GM23338 (cell line): ENCODE data around the gene RNU7-1. TPM values are rescaled to one million over a fixed set of nuclear protein-coding genes. Genes with fewer than 3 reads are reported as not detected.

Experiments
- ATAC-seq: fragments of 200-7000 bp; cut with Tn5 transposase; 3 replicates; pipeline ENCODE4 v1.9.1; 2020
- DNase-seq: peaks from one replicate; pipeline ENCODE4 v3.0.0-alpha.2; 2015; ENCODE audit warnings: low spot score
- H2AFZ ChIP-seq: fragments of 200-600 bp; sonication (generic); 2 replicates; pipeline ENCODE4 v1.8.0; 2016; ENCODE audit warnings: antibody characterized with exemption, mild to moderate bottlenecking, moderate library complexity
- H3F3A ChIP-seq: fragments of 200-600 bp; sonication (generic); replicated peaks from 2 replicates; pipeline ENCODE4 v1.8.0; 2017; ENCODE audit warnings: antibody characterized with exemption, mixed run types, low read depth
- H3K27ac ChIP-seq: fragments of 200-600 bp; sonication (generic); 2 replicates; pipeline ENCODE4 v1.6.1; 2016; ENCODE audit warnings: low read depth
- H3K27me3 ChIP-seq: fragments of 200-600 bp; sonication (generic); 2 replicates; pipeline ENCODE4 v1.8.0; 2016; ENCODE audit warnings: mild to moderate bottlenecking, mixed run types, moderate library complexity; ENCODE audit not compliant: insufficient read depth
- H3K36me3 ChIP-seq: fragments of 200-600 bp; sonication (generic); 2 replicates; pipeline ENCODE4 v1.8.0; 2016; ENCODE audit warnings: mild to moderate bottlenecking; ENCODE audit not compliant: insufficient read depth
- H3K4me1 ChIP-seq: fragments of 200-600 bp; sonication (generic); 2 replicates; pipeline ENCODE4 v1.8.0; 2016; ENCODE audit warnings: mild to moderate bottlenecking, moderate library complexity; ENCODE audit not compliant: insufficient read depth
- H3K4me2 ChIP-seq: fragments of 200-600 bp; sonication (generic); 2 replicates; pipeline ENCODE4 v1.7.1; 2017; ENCODE audit warnings: mixed run types
- H3K4me3 ChIP-seq: fragments of 200-600 bp; sonication (generic); 2 replicates; pipeline ENCODE4 v1.6.1; 2016; ENCODE audit warnings: mixed run types
- H3K79me2 ChIP-seq: fragments of 200-600 bp; sonication (generic); replicated peaks from 2 replicates; pipeline ENCODE4 v1.8.0; 2017; ENCODE audit warnings: mild to moderate bottlenecking; ENCODE audit not compliant: insufficient read depth
- H3K9me2 ChIP-seq: fragments of 200-600 bp; sonication (generic); 2 replicates; pipeline ENCODE4 v1.8.0; 2017; ENCODE audit not compliant: insufficient read depth
- H4K20me1 ChIP-seq: fragments of 200-600 bp; sonication (generic); replicated peaks from 2 replicates; pipeline ENCODE4 v1.8.0; 2017; ENCODE audit warnings: mild to moderate bottlenecking; ENCODE audit not compliant: insufficient read depth
- H3K27ac Mint-ChIP-seq: 2 replicates; pipeline ENCODE4 v1.8.0; 2020; ENCODE audit warnings: inconsistent platforms, mild to moderate bottlenecking, moderate library complexity, mixed read lengths
- H3K27me3 Mint-ChIP-seq: 3 replicates; pipeline ENCODE4 v1.8.0; 2022; ENCODE audit warnings: low read depth, mild to moderate bottlenecking, moderate library complexity, mixed read lengths, inconsistent platforms; ENCODE audit not compliant: insufficient read depth, poor library complexity
- H3K36me3 Mint-ChIP-seq: 3 replicates; pipeline ENCODE4 v1.8.0; 2021; ENCODE audit warnings: low read depth, mild to moderate bottlenecking, inconsistent platforms, moderate library complexity, mixed read lengths
- H3K4me1 Mint-ChIP-seq: 3 replicates; pipeline ENCODE4 v1.8.0; 2020; ENCODE audit warnings: mild to moderate bottlenecking, inconsistent platforms, mixed read lengths
- H3K4me3 Mint-ChIP-seq: 3 replicates; pipeline ENCODE4 v1.8.0; 2021; ENCODE audit warnings: moderate library complexity, mild to moderate bottlenecking, inconsistent platforms, mixed read lengths
- H3K9me3 Mint-ChIP-seq: 3 replicates; pipeline ENCODE4 v1.8.0; 2020; ENCODE audit warnings: moderate library complexity, mild to moderate bottlenecking, inconsistent platforms, mixed read lengths
- CREB1 ChIP-seq: fragments of 250-450 bp; sonication (Bioruptor Pico); IDR thresholded peaks from 2 replicates; pipeline ENCODE4 v1.5.0; 2020; ENCODE audit warnings: low read depth, mild to moderate bottlenecking, moderate library complexity
- ZNF114 ChIP-seq: fragments of 250-450 bp; sonication (Bioruptor Pico); IDR thresholded peaks from 2 replicates; pipeline ENCODE4 v1.5.0; 2020; ENCODE audit warnings: mild to moderate bottlenecking, moderate library complexity
- ZNF331 ChIP-seq: fragments of 250-450 bp; sonication (Bioruptor Pico); IDR thresholded peaks from 2 replicates; pipeline ENCODE4 v1.5.0; 2020; ENCODE audit warnings: low read depth, mild to moderate bottlenecking, moderate library complexity
- polyA plus RNA-seq: library from polyadenylated mRNA; unstranded; fragments of >200 nt; fragmentation: Nextera tagmentation; extraction: Ambion mirVana; gene quantifications from 2 replicates; pipeline ENCODE4 v1.2.1, GENCODE V29; 2016
- total RNA-seq: library from RNA; depleted of rRNA; stranded (reverse); fragments of >200 nt; shearing (Covaris generic); gene quantifications from 2 replicates; pipeline ENCODE4 v1.2.3, GENCODE V29; 2014
- TF ChIP-seq, protein P1 (sequence below), 2 experiments: fragments of 200-600 bp in 1 of 2; sonication (generic) in 1 of 2; conservative IDR thresholded peaks; 2 replicates each; pipeline versions ENCODE4 v1.5.1 to v1.6.1; 2016 to 2017; ENCODE audit warnings: antibody characterized with exemption in 2 of 2, low read depth in 2 of 2, mild to moderate bottlenecking in 2 of 2, moderate library complexity in 1 of 2
- TF ChIP-seq, protein P2 (sequence below): fragments of 250-450 bp; sonication (Bioruptor Pico); IDR thresholded peaks from 2 replicates; pipeline ENCODE4 v1.5.0; 2020; ENCODE audit warnings: mild to moderate bottlenecking, moderate library complexity

The RNU7-1 gene
- total and polyA plus RNA-seq, 2 experiments from 2014 or later, result not detected

DNA sequence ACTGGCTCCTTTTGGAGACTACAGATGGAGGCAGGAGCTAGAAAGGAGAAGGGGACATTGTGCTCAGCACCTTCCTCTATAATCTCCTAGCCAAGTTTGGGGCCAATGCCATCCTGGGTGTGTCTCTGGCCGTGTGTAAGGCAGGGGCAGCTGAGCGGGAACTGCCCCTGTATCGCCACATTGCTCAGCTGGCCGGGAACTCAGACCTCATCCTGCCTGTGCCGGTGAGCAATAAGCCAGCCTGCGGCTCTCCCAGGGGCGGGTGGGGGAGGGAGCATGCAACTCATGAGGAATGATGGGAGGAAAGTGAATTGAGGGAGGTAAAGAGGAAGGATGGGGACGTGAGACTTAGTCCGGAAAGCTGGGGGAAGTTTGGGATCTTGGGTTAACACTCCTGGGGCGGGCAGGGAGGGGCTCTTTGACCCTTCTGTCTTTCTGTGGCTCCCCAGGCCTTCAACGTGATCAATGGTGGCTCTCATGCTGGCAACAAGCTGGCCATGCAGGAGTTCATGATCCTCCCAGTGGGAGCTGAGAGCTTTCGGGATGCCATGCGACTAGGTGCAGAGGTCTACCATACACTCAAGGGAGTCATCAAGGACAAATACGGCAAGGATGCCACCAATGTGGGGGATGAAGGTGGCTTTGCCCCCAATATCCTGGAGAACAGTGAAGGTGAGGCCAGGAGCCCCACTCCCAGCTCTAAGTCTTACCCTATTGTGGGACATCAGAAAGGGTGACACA, 26.0 kb upstream of the RNU7-1 start:
- Histone ChIP-seq H3K27me3 (no peaks in the 10 kb centered on the region), H3K79me2 (peaks cover 8% of the 10 kb centered on the region), H3K4me2 (no peak overlapping the region), H3K36me3 (peaks cover 6% of the 10 kb centered on the region), H3F3A (0 out of 2 replicates have a peak, but pooled peaks cover 15% of the 10 kb centered on the region), H3K4me1 (peaks cover 19% of the 10 kb centered on the region), H3K4me3 (no peak overlapping the region), H3K9me2 (no peaks in the 10 kb centered on the region), H4K20me1 (no peaks in the 10 kb centered on the region), H2AFZ (no peak overlapping the region), H3K27ac (no peak overlapping the region)
- Mint-ChIP-seq H3K27me3 (peaks cover 15% of the 10 kb centered on the region), H3K27ac (no peak overlapping the region), H3K4me3 (no peak overlapping the region; the same call in 2 of the 3 replicates), H3K4me1 (peaks cover 39% of the 10 kb centered on the region), H3K9me3 (no peaks in the 10 kb centered on the region), H3K36me3 (peaks cover 60% of the 10 kb centered on the region)
- TF ChIP-seq, protein P1, sequence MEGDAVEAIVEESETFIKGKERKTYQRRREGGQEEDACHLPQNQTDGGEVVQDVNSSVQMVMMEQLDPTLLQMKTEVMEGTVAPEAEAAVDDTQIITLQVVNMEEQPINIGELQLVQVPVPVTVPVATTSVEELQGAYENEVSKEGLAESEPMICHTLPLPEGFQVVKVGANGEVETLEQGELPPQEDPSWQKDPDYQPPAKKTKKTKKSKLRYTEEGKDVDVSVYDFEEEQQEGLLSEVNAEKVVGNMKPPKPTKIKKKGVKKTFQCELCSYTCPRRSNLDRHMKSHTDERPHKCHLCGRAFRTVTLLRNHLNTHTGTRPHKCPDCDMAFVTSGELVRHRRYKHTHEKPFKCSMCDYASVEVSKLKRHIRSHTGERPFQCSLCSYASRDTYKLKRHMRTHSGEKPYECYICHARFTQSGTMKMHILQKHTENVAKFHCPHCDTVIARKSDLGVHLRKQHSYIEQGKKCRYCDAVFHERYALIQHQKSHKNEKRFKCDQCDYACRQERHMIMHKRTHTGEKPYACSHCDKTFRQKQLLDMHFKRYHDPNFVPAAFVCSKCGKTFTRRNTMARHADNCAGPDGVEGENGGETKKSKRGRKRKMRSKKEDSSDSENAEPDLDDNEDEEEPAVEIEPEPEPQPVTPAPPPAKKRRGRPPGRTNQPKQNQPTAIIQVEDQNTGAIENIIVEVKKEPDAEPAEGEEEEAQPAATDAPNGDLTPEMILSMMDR (conservative IDR thresholded peaks at IDR 0.05; ENCODE audit: low read depth in 2 of 2), result no peak
- TF ChIP-seq ZNF331 (CRISPR knock-in tag) (no peak), CREB1 (CRISPR knock-in tag) (no peak), ZNF114 (no peak)
- TF ChIP-seq, protein P2, sequence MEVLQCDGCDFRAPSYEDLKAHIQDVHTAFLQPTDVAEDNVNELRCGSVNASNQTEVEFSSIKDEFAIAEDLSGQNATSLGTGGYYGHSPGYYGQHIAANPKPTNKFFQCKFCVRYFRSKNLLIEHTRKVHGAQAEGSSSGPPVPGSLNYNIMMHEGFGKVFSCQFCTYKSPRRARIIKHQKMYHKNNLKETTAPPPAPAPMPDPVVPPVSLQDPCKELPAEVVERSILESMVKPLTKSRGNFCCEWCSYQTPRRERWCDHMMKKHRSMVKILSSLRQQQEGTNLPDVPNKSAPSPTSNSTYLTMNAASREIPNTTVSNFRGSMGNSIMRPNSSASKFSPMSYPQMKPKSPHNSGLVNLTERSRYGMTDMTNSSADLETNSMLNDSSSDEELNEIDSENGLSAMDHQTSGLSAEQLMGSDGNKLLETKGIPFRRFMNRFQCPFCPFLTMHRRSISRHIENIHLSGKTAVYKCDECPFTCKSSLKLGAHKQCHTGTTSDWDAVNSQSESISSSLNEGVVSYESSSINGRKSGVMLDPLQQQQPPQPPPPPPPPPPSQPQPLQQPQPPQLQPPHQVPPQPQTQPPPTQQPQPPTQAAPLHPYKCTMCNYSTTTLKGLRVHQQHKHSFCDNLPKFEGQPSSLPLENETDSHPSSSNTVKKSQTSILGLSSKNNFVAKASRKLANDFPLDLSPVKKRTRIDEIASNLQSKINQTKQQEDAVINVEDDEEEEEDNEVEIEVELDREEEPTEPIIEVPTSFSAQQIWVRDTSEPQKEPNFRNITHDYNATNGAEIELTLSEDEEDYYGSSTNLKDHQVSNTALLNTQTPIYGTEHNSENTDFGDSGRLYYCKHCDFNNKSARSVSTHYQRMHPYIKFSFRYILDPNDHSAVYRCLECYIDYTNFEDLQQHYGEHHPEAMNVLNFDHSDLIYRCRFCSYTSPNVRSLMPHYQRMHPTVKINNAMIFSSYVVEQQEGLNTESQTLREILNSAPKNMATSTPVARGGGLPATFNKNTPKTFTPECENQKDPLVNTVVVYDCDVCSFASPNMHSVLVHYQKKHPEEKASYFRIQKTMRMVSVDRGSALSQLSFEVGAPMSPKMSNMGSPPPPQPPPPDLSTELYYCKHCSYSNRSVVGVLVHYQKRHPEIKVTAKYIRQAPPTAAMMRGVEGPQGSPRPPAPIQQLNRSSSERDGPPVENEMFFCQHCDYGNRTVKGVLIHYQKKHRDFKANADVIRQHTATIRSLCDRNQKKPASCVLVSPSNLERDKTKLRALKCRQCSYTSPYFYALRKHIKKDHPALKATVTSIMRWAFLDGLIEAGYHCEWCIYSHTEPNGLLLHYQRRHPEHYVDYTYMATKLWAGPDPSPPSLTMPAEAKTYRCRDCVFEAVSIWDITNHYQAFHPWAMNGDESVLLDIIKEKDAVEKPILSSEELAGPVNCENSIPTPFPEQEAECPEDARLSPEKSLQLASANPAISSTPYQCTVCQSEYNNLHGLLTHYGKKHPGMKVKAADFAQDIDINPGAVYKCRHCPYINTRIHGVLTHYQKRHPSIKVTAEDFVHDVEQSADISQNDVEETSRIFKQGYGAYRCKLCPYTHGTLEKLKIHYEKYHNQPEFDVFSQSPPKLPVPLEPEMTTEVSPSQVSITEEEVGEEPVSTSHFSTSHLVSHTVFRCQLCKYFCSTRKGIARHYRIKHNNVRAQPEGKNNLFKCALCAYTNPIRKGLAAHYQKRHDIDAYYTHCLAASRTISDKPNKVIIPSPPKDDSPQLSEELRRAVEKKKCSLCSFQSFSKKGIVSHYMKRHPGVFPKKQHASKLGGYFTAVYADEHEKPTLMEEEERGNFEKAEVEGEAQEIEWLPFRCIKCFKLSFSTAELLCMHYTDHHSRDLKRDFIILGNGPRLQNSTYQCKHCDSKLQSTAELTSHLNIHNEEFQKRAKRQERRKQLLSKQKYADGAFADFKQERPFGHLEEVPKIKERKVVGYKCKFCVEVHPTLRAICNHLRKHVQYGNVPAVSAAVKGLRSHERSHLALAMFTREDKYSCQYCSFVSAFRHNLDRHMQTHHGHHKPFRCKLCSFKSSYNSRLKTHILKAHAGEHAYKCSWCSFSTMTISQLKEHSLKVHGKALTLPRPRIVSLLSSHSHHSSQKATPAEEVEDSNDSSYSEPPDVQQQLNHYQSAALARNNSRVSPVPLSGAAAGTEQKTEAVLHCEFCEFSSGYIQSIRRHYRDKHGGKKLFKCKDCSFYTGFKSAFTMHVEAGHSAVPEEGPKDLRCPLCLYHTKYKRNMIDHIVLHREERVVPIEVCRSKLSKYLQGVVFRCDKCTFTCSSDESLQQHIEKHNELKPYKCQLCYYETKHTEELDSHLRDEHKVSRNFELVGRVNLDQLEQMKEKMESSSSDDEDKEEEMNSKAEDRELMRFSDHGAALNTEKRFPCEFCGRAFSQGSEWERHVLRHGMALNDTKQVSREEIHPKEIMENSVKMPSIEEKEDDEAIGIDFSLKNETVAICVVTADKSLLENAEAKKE (CRISPR knock-in tag), result no peak
- ATAC-seq (no peak), DNase-seq (peak; percentile 14)
